HG03457 (cell line): ENCODE data around the gene HBA1.
"Not testable (repeated sequence)": the region's sequence is repeated elsewhere in the genome, so short reads cannot be mapped to it uniquely, and the experiment has no call there.

ENCODE experiments used
- ATAC-seq: cut with Tn5 transposase; IDR thresholded peaks from one replicate; pipeline ENCODE4 v1.9.1; 2021; ENCODE audit warnings: moderate number of reproducible peaks; ENCODE audit not compliant: unreplicated experiment

The HBA1 gene

GRCh38 chr16:173928-174769 lies 2.3 kb upstream of the HBA1 start:
- ATAC-seq, result not testable (repeated sequence)

DNA sequence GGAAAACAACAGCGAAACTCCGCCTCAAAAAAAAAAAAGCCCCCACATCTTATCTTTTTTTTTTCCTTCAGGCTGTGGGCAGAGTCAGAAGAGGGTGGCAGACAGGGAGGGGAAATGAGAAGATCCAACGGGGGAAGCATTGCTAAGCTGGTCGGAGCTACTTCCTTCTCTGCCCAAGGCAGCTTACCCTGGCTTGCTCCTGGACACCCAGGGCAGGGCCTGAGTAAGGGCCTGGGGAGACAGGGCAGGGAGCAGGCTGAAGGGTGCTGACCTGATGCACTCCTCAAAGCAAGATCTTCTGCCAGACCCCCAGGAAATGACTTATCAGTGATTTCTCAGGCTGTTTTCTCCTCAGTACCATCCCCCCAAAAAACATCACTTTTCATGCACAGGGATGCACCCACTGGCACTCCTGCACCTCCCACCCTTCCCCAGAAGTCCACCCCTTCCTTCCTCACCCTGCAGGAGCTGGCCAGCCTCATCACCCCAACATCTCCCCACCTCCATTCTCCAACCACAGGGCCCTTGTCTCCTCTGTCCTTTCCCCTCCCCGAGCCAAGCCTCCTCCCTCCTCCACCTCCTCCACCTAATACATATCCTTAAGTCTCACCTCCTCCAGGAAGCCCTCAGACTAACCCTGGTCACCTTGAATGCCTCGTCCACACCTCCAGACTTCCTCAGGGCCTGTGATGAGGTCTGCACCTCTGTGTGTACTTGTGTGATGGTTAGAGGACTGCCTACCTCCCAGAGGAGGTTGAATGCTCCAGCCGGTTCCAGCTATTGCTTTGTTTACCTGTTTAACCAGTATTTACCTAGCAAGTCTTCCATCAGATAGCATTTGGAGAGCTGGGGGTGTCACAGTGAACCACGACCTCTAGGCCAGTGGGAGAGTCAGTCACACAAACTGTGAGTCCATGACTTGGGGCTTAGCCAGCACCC lies 1.2 kb upstream of the HBA1 start:
- no peak for ATAC-seq

- not testable (repeated sequence) for ATAC-seq
These were observed 474 bp upstream of the HBA1 start for GRCh38 chr16:176006-176405.

GRCh38 chr16:177394-177822 lies 928 bp downstream of the HBA1 start:
- ATAC-seq, result no peak

DNA sequence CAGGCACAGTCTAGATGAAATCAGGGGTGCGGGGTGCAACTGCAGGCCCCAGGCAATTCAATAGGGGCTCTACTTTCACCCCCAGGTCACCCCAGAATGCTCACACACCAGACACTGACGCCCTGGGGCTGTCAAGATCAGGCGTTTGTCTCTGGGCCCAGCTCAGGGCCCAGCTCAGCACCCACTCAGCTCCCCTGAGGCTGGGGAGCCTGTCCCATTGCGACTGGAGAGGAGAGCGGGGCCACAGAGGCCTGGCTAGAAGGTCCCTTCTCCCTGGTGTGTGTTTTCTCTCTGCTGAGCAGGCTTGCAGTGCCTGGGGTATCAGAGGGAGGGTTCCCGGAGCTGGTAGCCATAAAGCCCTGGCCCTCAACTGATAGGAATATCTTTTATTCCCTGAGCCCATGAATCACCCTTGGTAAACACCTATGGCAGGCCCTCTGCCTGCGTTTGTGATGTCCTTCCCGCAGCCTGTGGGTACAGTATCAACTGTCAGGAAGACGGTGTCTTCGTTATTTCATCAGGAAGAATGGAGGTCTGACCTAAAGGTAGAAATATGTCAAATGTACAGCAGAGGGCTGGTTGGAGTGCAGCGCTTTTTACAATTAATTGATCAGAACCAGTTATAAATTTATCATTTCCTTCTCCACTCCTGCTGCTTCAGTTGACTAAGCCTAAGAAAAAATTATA lies 1.6 kb downstream of the HBA1 start:
- no peak for ATAC-seq

GRCh38 chr16:178668-179015 lies 2.2 kb downstream of the HBA1 start:
- ATAC-seq, result no peak

DNA sequence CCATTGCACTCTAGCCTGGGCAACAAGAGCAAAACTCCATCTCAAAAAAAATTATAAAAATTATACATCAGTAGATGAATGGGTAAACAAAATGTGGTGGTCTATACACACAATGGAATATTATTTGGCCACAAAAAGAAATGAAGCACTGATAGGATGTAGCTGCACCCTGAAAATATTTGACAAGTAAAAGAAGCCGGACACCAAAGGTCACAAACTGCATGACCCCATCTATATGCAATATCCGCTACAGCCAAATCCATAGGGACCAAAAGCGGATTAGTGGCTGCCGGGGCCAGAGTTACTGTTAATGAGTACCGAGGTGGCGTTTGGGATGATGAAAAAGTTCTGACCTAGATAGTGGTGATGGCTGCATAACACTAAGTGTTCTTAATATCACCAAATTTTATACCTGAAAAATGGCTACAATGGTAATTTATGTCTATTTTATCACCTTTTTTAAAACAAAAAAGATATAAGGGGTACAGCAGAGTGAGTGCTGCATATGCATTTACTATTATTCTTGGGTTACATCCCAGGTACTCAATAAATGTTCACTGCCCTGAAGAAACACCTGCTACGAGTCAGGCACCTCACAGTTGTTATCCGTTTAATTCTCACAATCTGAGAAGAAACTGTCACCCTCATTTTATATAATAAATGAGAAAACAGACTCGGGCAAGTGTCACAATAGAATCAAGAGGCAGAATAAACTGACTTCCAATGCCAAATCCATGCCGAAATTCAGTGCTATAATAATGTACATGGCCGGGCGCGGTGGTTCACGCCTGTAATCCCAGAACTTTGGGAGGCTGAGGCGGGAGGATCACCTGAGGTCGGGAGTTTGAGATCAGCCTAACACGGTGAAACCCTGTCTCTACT lies 3.0 kb downstream of the HBA1 start:
- ATAC-seq, result no peak

- ATAC-seq, result no peak
These were observed 3.7 kb downstream of the HBA1 start, which contains the start of gene HBQ1 for GRCh38 chr16:180101-180675. TSS of gene HBQ1 (plus strand) at chr16:180459. CDS start at chr16:180487, 28 bp downstream.

DNA sequence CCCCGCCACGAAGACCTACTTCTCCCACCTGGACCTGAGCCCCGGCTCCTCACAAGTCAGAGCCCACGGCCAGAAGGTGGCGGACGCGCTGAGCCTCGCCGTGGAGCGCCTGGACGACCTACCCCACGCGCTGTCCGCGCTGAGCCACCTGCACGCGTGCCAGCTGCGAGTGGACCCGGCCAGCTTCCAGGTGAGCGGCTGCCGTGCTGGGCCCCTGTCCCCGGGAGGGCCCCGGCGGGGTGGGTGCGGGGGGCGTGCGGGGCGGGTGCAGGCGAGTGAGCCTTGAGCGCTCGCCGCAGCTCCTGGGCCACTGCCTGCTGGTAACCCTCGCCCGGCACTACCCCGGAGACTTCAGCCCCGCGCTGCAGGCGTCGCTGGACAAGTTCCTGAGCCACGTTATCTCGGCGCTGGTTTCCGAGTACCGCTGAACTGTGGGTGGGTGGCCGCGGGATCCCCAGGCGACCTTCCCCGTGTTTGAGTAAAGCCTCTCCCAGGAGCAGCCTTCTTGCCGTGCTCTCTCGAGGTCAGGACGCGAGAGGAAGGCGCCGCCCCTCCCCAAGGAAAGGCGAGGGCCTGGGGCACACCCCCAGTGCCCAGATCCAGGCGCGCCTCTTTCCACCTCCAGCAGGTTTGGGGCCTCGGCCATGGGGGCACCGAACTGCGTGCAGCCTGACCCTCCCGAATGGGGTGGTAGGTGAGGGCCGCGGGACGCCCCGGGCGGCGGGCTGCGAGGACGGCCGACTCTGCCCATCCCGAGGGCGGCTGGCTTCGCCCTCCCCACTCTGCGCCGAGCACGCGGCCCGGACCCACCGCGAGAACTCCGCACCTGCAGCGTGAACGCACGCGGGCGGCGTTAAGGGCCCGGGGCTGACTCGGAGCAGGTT lies 4.4 kb downstream of the HBA1 start:
- ATAC-seq, result no peak

- ATAC-seq, result no peak
These were observed 5.1 kb downstream of the HBA1 start for GRCh38 chr16:181565-182021.

DNA sequence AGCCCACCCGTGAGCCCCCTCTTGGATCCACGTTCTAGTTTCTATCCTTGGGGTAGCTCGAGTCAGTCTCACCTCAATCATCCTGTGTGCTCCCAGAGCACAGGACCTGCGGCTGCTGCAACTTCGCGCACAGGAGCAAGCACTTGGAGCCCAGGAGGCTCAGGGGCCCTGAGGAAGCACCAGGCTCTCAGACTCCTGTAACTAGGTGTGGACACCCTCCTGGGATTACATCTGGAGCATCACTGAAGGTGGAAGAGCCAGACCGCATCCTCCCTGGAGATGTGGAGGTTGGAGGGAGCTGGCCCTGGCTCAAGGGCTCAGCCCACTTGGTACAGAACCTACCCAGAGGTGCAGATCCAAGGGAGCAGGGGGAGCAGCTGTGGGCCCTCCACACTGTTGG lies 6.5 kb downstream of the HBA1 start:
- no peak for ATAC-seq

GRCh38 chr16:185213-185612 lies 8.7 kb downstream of the HBA1 start:
- no peak for ATAC-seq

DNA sequence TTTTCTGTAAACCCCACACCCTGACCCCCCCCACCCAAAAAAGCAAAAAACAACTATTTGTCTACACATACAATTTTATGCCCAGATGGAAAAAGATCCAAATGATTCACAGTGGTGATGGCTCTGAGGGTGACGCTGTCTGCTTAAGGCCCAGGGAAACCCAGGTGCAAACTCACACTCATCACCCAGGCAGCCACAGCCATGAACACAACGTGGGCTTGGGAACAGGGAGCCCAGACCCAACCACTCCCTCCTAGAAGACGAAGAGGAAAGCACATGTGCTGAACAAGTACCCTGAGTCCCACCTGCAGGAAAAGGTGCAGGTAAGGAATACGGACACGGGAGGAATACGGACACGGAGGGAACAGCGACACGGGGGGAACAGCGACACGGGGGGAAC lies 9.2 kb downstream of the HBA1 start:
- ATAC-seq, result no peak

DNA sequence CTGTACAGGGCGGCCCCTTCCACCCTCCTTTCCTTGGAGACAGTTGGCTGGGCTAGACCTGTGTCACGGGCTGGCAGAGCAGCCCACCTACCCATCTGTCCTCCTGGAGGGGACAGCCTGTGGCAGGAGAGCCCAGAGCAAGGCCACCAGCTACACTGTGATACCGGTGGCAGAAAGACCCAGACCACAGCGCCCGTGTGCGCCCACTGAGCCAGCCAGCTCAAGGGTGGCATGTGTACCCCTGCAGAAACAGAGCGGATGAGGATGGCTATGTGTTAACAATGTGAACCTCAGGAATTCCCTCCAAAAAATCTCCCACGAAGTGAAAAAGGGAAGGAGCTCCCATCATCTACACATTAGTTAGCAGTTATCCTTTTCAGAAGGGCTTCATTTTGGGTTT lies 10.8 kb downstream of the HBA1 start:
- no peak for ATAC-seq

- no peak for ATAC-seq
These were observed 12.2 kb downstream of the HBA1 start for GRCh38 chr16:188674-189073.

- ATAC-seq, result no peak
These were observed 13.2 kb downstream of the HBA1 start for GRCh38 chr16:189604-190186.

DNA sequence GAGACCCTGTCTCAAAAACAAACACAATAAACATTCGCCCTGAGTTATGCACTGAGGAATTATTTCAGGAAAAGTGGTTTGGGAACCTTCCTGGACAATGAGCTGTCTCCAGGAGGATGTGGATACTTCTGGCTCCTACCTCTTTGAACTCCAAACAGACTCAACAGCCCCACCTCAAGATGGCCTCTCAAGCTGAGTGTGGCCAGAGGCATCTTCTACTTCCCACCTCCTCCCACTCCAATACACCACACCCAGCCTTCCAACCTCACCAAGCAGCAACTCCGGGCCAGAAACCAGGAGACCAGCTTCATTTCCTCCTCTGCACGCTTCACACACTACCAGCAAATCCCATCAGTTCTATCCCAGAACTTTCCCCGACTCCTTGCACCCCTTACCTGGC lies 15.4 kb downstream of the HBA1 start:
- ATAC-seq, result no peak

- ATAC-seq, result no peak
These were observed 16.2 kb downstream of the HBA1 start for GRCh38 chr16:192686-193085.
